Thyroid gland (tissue), 4 donors: ENCODE results near the gene ANAPC13.

Experiments used
- CTCF ChIP-seq, 6 experiments: fragments of 200-600 bp in 3 of 6; fragments of 450-650 bp in 3 of 6; sonication (generic) in 3 of 6; IDR thresholded peaks; one replicate each; pipeline ENCODE4 v1.5.1; 2016 to 2019; ENCODE audit warnings: antibody characterized with exemption in 6 of 6, mild to moderate bottlenecking in 2 of 6, inconsistent platforms in 1 of 6, moderate library complexity in 1 of 6
- POLR2A ChIP-seq, 2 donors: fragments of 450-650 bp; IDR thresholded peaks; one replicate each; pipeline ENCODE4 v1.6.1; 2017; ENCODE audit warnings: antibody characterized with exemption in 2 of 2, mild to moderate bottlenecking in 2 of 2, moderate library complexity in 1 of 2

GRCh38 chr3:134453631-134454030 lies 32.2 kb downstream of the ANAPC13 start:
- TF ChIP-seq POLR2A (IDR thresholded peaks at IDR 0.05) (no peak), CTCF (IDR thresholded peaks at IDR 0.05) (peak in 2 of 6 experiments; percentile 19)
